ENCODE results near the gene CMPK2. TPM values are rescaled to one million over a fixed set of nuclear protein-coding genes. Genes with fewer than 3 reads are reported as not detected.
A peak's percentile ranks its signal among the peaks of the same experiment; 100 is the strongest.

The CMPK2 gene
- total and polyA plus RNA-seq, 2 experiments from 2014 or later = 4.1 to 5.4 TPM

DNA sequence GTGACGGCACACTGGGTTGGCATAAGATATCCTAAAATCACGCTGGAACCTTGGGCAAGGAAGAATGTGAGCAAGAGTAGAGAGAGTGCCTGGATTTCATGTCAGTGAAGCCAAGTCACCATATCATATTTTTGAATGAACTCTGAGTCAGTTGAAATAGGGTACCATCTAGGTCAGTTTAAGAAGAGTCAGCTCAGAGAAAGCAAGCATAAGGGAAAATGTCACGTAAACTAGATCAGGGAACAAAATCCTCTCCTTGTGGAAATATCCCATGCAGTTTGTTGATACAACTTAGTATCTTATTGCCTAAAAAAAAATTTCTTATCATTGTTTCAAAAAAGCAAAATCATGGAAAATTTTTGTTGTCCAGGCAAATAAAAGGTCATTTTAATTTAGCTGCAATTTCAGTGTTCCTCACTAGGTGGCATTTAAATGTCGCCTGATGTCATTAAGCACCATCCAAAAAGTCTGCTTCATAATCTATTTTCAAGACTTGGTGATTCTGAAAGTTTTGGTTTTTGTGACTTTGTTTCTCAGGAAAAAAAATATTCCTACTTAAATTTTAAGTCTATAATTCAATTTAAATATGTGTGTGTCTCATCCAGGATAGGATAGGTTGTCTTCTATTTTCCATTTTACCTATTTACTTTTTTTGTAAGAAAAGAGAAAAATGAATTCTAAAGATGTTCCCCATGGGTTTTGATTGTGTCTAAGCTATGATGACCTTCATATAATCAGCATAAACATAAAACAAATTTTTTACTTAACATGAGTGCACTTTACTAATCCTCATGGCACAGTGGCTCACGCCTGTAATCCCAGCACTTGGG lies 31.4 kb upstream of the CMPK2 start:
- H3K4me1 ChIP-seq (ENCODE audit: insufficient read depth) = no peaks in the 10 kb centered on the region
- H3K27me3 ChIP-seq = no peaks in the 10 kb centered on the region
- no peaks in the 10 kb centered on the region for H3K9me2 ChIP-seq (replicated peaks; ENCODE audit: insufficient read depth)
- no peak overlapping the region for H2AFZ ChIP-seq
- H3K36me3 ChIP-seq (replicated peaks; ENCODE audit: insufficient read depth, low read depth) = no peaks in the 10 kb centered on the region
- no peak for TF ChIP-seq EZH2phosphoT487 (IDR thresholded peaks at IDR 0.05; ENCODE audit: low read depth, severe bottlenecking, unreplicated experiment)
- TF ChIP-seq, protein P1, sequence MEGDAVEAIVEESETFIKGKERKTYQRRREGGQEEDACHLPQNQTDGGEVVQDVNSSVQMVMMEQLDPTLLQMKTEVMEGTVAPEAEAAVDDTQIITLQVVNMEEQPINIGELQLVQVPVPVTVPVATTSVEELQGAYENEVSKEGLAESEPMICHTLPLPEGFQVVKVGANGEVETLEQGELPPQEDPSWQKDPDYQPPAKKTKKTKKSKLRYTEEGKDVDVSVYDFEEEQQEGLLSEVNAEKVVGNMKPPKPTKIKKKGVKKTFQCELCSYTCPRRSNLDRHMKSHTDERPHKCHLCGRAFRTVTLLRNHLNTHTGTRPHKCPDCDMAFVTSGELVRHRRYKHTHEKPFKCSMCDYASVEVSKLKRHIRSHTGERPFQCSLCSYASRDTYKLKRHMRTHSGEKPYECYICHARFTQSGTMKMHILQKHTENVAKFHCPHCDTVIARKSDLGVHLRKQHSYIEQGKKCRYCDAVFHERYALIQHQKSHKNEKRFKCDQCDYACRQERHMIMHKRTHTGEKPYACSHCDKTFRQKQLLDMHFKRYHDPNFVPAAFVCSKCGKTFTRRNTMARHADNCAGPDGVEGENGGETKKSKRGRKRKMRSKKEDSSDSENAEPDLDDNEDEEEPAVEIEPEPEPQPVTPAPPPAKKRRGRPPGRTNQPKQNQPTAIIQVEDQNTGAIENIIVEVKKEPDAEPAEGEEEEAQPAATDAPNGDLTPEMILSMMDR (IDR thresholded peaks at IDR 0.05; ENCODE audit: poor library complexity) = peak; percentile 70
- no peaks in the 10 kb centered on the region for H4K20me1 ChIP-seq (ENCODE audit: insufficient read depth, poor library complexity, severe bottlenecking)
- no peaks in the 10 kb centered on the region for H3K79me2 ChIP-seq
- DNase-seq (ENCODE audit: low spot score) = peak; percentile 53
- no peak overlapping the region for H3K4me2 ChIP-seq
- WGBS (ENCODE audit: low lambda C conversion rate, missing lambda C conversion rate) = 77% methylated on average over 5 of the region's 5 CpGs
- no peak overlapping the region for H3K4me3 ChIP-seq
- no peak overlapping the region for H3K27ac ChIP-seq
- no peaks in the 10 kb centered on the region for H3K9me3 ChIP-seq (ENCODE audit: low read depth)

DNA sequence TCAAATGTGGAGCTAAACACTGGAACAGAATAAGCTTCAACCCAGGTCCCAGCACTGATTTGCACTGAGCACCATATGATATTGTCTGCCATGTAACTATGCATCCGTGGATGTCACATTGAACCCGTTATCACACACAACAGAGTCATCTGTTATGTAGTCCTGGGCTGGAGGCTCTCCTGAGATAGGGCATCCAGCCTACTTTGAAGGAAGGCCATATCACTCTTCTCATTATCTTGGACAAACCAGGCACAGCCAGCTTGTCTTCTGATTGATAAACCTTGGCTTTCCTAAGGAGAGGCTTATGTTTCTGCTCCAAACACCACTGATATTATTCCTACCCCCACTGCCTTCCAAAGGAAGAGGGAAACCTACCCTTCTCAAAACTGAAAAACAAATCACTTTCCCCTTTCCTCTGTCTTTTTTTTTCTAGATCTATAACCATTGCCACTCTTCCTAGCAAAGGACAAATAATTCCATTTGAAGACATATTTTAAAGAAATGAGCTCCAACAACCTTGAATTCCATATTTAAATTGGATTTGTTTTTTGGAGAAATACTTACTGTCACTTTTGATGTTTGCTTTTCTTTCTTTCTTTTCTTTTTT lies 28.3 kb upstream of the CMPK2 start:
- no peak overlapping the region for H3K4me2 ChIP-seq
- WGBS (ENCODE audit: low lambda C conversion rate, missing lambda C conversion rate) = 58% methylated on average over 2 of the region's 2 CpGs
- no peaks in the 10 kb centered on the region for H3K9me2 ChIP-seq (replicated peaks; ENCODE audit: insufficient read depth)
- no peaks in the 10 kb centered on the region for H3K9me3 ChIP-seq (ENCODE audit: low read depth)
- H3K4me3 ChIP-seq = no peak overlapping the region
- H4K20me1 ChIP-seq (ENCODE audit: insufficient read depth, poor library complexity, severe bottlenecking) = no peaks in the 10 kb centered on the region
- H2AFZ ChIP-seq = no peak overlapping the region
- no peaks in the 10 kb centered on the region for H3K36me3 ChIP-seq (replicated peaks; ENCODE audit: insufficient read depth, low read depth)
- no peak for TF ChIP-seq EZH2phosphoT487 (IDR thresholded peaks at IDR 0.05; ENCODE audit: low read depth, severe bottlenecking, unreplicated experiment)
- no peak for TF ChIP-seq EZH2 (IDR thresholded peaks at IDR 0.05; ENCODE audit: borderline replicate concordance)
- TF ChIP-seq, protein P1 (IDR thresholded peaks at IDR 0.05; ENCODE audit: poor library complexity) = no peak
- H3K27ac ChIP-seq = no peak overlapping the region
- H3K27me3 ChIP-seq = peaks cover 8% of the 10 kb centered on the region
- no peak for DNase-seq (ENCODE audit: low spot score)
- no peaks in the 10 kb centered on the region for H3K4me1 ChIP-seq (ENCODE audit: insufficient read depth)
- H3K79me2 ChIP-seq = no peaks in the 10 kb centered on the region

DNA sequence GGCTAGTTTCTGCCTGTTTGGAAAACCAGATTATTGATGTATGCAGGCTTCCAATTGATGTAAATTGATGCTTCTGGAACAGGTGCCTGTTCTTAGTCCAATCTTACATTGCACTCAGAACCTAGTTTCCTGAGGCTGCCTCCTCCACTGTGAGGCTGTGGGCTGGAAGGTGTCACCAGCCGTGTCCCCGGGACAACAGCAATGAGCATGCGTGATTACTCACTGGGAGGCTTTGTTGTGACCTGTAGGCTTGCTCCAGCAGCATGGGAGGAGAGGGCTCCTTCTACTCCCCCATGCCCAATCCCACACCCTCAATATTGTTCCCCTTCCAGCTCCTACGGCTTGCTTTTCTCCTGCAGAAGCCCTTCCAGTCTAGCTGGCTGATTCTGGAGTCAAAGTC lies 23.0 kb upstream of the CMPK2 start:
- Histone ChIP-seq H3K4me3 (no peak overlapping the region), H3K9me3 (ENCODE audit: low read depth) (no peaks in the 10 kb centered on the region), H3K27me3 (peaks cover 8% of the 10 kb centered on the region), H3K79me2 (no peaks in the 10 kb centered on the region), H3K4me2 (no peak overlapping the region), H3K27ac (no peak overlapping the region), H2AFZ (no peak overlapping the region), H3K9me2 (replicated peaks; ENCODE audit: insufficient read depth) (no peaks in the 10 kb centered on the region), H4K20me1 (ENCODE audit: insufficient read depth, poor library complexity, severe bottlenecking) (no peaks in the 10 kb centered on the region), H3K36me3 (replicated peaks; ENCODE audit: insufficient read depth, low read depth) (no peaks in the 10 kb centered on the region), H3K4me1 (ENCODE audit: insufficient read depth) (no peaks in the 10 kb centered on the region)
- DNase-seq (ENCODE audit: low spot score) = no peak
- TF ChIP-seq, protein P1 (IDR thresholded peaks at IDR 0.05; ENCODE audit: poor library complexity) = no peak
- TF ChIP-seq EZH2phosphoT487 (IDR thresholded peaks at IDR 0.05; ENCODE audit: low read depth, severe bottlenecking, unreplicated experiment) (no peak), EZH2 (IDR thresholded peaks at IDR 0.05; ENCODE audit: borderline replicate concordance) (no peak)
- 87% methylated on average over 4 of the region's 4 CpGs for WGBS (ENCODE audit: low lambda C conversion rate, missing lambda C conversion rate)
